Mesenchymal stem cell (in vitro differentiated cells and primary cell): Measurements from ENCODE around the gene ARHGAP42.

Source experiments
- DNase-seq: peaks from one replicate; pipeline ENCODE4 v3.0.0-alpha.2; 2013
- H2AFZ ChIP-seq: one replicate; pipeline ENCODE4 v1.6.1; 2013; ENCODE audit warnings: low read depth, mild to moderate bottlenecking, control low read depth, inconsistent platforms, low read length, moderate library complexity
- H2AK5ac ChIP-seq: 2 replicates; pipeline ENCODE4 v1.6.1; 2013; ENCODE audit warnings: low read length, moderate library complexity, mild to moderate bottlenecking, inconsistent platforms; ENCODE audit not compliant: severe bottlenecking
- H2BK120ac ChIP-seq: one replicate; pipeline ENCODE4 v1.6.1; 2013; ENCODE audit warnings: low read depth, mild to moderate bottlenecking, inconsistent platforms, low read length, moderate library complexity
- H2BK12ac ChIP-seq, 2 experiments: one replicate each; pipeline ENCODE4 v1.6.1; 2013; ENCODE audit warnings: inconsistent platforms in 2 of 2, low read length in 2 of 2, mild to moderate bottlenecking in 2 of 2, moderate library complexity in 2 of 2, control low read depth in 1 of 2
- H2BK15ac ChIP-seq: one replicate; pipeline ENCODE4 v1.6.1; 2013; ENCODE audit warnings: mild to moderate bottlenecking, low read depth, inconsistent platforms; ENCODE audit not compliant: poor library complexity, severe bottlenecking
- H2BK5ac ChIP-seq: 2 replicates; pipeline ENCODE4 v1.6.1; 2013; ENCODE audit warnings: low read depth, mild to moderate bottlenecking, low read length, control low read depth, inconsistent platforms; ENCODE audit not compliant: poor library complexity, severe bottlenecking
- H3K14ac ChIP-seq, 2 experiments: one replicate each; pipeline ENCODE4 v1.6.1; 2013; ENCODE audit warnings: inconsistent platforms in 2 of 2, low read length in 2 of 2, control low read depth in 1 of 2, mild to moderate bottlenecking in 1 of 2, moderate library complexity in 1 of 2
- H3K18ac ChIP-seq, 2 experiments: one replicate each; pipeline ENCODE4 v1.6.1; 2013; ENCODE audit warnings: inconsistent platforms in 2 of 2, low read length in 2 of 2, control low read depth in 1 of 2, low read depth in 1 of 2, mild to moderate bottlenecking in 1 of 2
- H3K23ac ChIP-seq, 2 experiments: one replicate each; pipeline ENCODE4 v1.6.1; 2013; ENCODE audit warnings: inconsistent platforms in 2 of 2, low read length in 2 of 2, mild to moderate bottlenecking in 2 of 2, moderate library complexity in 2 of 2, control low read depth in 1 of 2
- H3K27ac ChIP-seq: 2 replicates; pipeline ENCODE4 v1.5.1; 2013; ENCODE audit warnings: mild to moderate bottlenecking, moderate library complexity, low read length, control low read depth, inconsistent platforms; ENCODE audit not compliant: poor library complexity, severe bottlenecking
- H3K27me3 ChIP-seq, 2 experiments: 2 replicates each; pipeline versions ENCODE4 v1.6.1 to v1.7.0; 2013; ENCODE audit warnings: low read length in 2 of 2, mild to moderate bottlenecking in 2 of 2, moderate library complexity in 2 of 2, control low read depth in 1 of 2, inconsistent platforms in 1 of 2; ENCODE audit not compliant: control insufficient read depth in 1 of 2, insufficient read depth in 1 of 2
- H3K36me3 ChIP-seq, 2 experiments: 2 replicates each; pipeline versions ENCODE4 v1.6.1 to v1.7.0; 2013; ENCODE audit warnings: low read length in 2 of 2, control low read depth in 1 of 2, inconsistent platforms in 1 of 2, low read depth in 1 of 2, mild to moderate bottlenecking in 1 of 2; ENCODE audit not compliant: insufficient read depth in 2 of 2, control insufficient read depth in 1 of 2
- H3K4ac ChIP-seq, 2 experiments: one replicate each; pipeline ENCODE4 v1.6.1; 2013; ENCODE audit warnings: inconsistent platforms in 2 of 2, low read length in 2 of 2, mild to moderate bottlenecking in 2 of 2, moderate library complexity in 2 of 2, control low read depth in 1 of 2, low read depth in 1 of 2
- H3K4me1 ChIP-seq: 2 replicates; pipeline ENCODE4 v1.6.1; 2013; ENCODE audit warnings: low read depth, low read length, control low read depth; ENCODE audit not compliant: control insufficient read depth, insufficient read depth
- H3K4me2 ChIP-seq: 2 replicates; pipeline ENCODE4 v1.6.1; 2013; ENCODE audit warnings: low read length, mild to moderate bottlenecking, inconsistent platforms; ENCODE audit not compliant: poor library complexity, severe bottlenecking
- H3K4me3 ChIP-seq, 2 experiments: 2 replicates each; pipeline versions ENCODE4 v1.5.1 to v1.7.0; 2013; ENCODE audit warnings: low read length in 2 of 2, mild to moderate bottlenecking in 2 of 2, control low read depth in 1 of 2, low read depth in 1 of 2; ENCODE audit not compliant: insufficient read depth in 1 of 2
- H3K79me1 ChIP-seq: replicated peaks from 2 replicates; pipeline ENCODE4 v1.6.1; 2013; ENCODE audit warnings: mild to moderate bottlenecking, control low read depth, low read length, inconsistent platforms; ENCODE audit not compliant: poor library complexity, severe bottlenecking
- H3K9ac ChIP-seq: 2 replicates; pipeline ENCODE4 v1.7.0; 2013; ENCODE audit warnings: mild to moderate bottlenecking, low read length, moderate library complexity
- H3K9me3 ChIP-seq: 2 replicates; pipeline ENCODE4 v1.7.0; 2013; ENCODE audit warnings: mild to moderate bottlenecking, low read length; ENCODE audit not compliant: control insufficient read depth
- H4K8ac ChIP-seq: one replicate; pipeline ENCODE4 v1.6.1; 2013; ENCODE audit warnings: inconsistent platforms, mild to moderate bottlenecking, low read length, moderate library complexity
- H4K91ac ChIP-seq: one replicate; pipeline ENCODE4 v1.6.1; 2013; ENCODE audit warnings: mild to moderate bottlenecking, low read length, inconsistent platforms
- WGBS: methylation state at CpG from one replicate; pipeline ENCODE4 v1.1.7; 2013; ENCODE audit warnings: mixed read lengths; 5-methylcytosine and 5-hydroxymethylcytosine counted together

ARHGAP42 gene

DNA sequence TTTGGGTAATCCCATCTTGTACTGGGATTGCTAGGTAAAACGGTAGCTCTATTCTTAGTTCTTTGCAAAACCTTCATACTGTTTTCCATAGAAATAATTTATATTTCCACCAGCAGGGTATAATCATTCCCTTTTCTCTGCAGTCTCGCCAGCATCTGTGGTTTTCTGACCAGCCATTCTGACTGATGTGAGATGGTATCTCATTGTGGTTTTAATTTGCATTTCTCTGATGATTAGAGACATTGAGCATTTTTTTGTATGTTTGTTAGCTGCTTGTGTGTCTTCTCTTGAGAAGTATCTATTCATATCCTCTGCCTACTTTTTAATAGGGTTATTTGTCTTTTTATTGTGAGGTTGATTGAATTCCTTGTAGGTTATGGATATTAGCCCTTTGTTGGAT, 221.7 kb downstream of the ARHGAP42 start:
- no peak overlapping the region for H3K18ac ChIP-seq
- H3K79me1 ChIP-seq = peaks cover 14% of the 10 kb centered on the region
- H3K23ac ChIP-seq = no peak overlapping the region
- no peak overlapping the region for H3K4me2 ChIP-seq
- H4K91ac ChIP-seq = no peak overlapping the region
- no peak overlapping the region for H4K8ac ChIP-seq
- no peak overlapping the region for H2BK12ac ChIP-seq
- DNase-seq = peak; percentile 50
- no peak overlapping the region for H3K4me3 ChIP-seq
- H3K4ac ChIP-seq = no peak overlapping the region
- no peaks in the 10 kb centered on the region for H3K36me3 ChIP-seq
- no peaks in the 10 kb centered on the region for H3K27me3 ChIP-seq
- H3K14ac ChIP-seq = no peak overlapping the region
- no peak overlapping the region for H2BK15ac ChIP-seq
- no peak overlapping the region for H2BK5ac ChIP-seq
- no peaks in the 10 kb centered on the region for H3K4me1 ChIP-seq
- WGBS = 65% methylated on average over 2 of the region's 2 CpGs
- no peak overlapping the region for H2AFZ ChIP-seq
- no peak overlapping the region for H2AK5ac ChIP-seq
- H3K27ac ChIP-seq = no peak overlapping the region
- no peak overlapping the region for H3K9ac ChIP-seq
- H2BK120ac ChIP-seq = no peak overlapping the region
- no peaks in the 10 kb centered on the region for H3K9me3 ChIP-seq

DNA sequence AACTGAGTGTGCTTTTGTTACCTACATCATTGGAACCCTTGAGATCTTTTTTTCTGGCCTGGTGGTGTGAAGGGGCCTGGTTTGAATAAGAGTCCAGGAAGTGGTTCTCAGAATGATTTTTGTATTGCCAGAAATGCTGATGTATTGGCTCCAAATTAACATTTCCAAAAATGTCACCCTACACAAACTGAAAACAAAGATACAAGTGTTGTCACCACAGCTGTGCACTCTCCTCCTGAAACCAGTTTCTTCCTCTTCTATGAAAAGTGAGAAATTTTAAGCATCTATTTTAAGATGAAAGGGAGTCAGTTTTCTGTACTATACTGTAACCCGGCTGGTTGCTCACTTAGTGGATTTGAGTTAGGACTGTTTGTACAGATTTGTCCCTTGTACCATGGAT, 223.7 kb downstream of the ARHGAP42 start:
- no peak overlapping the region for H2BK12ac ChIP-seq
- H3K9ac ChIP-seq = no peak overlapping the region
- H3K4me2 ChIP-seq = no peak overlapping the region
- no peak overlapping the region for H3K18ac ChIP-seq
- H4K8ac ChIP-seq = no peak overlapping the region
- no peaks in the 10 kb centered on the region for H3K4me1 ChIP-seq
- WGBS = 92% methylated on average over 1 of the region's 1 CpG
- H3K4me3 ChIP-seq = no peak overlapping the region
- H4K91ac ChIP-seq = no peak overlapping the region
- H3K4ac ChIP-seq = no peak overlapping the region
- H3K27ac ChIP-seq = no peak overlapping the region
- DNase-seq = no peak
- no peak overlapping the region for H3K23ac ChIP-seq
- no peak overlapping the region for H2BK15ac ChIP-seq
- H2BK120ac ChIP-seq = no peak overlapping the region
- no peak overlapping the region for H3K14ac ChIP-seq
- no peak overlapping the region for H2AFZ ChIP-seq
- no peaks in the 10 kb centered on the region for H3K36me3 ChIP-seq
- H2AK5ac ChIP-seq = no peak overlapping the region
- peaks cover 17% of the 10 kb centered on the region for H3K79me1 ChIP-seq
- H3K9me3 ChIP-seq = no peaks in the 10 kb centered on the region
- no peaks in the 10 kb centered on the region for H3K27me3 ChIP-seq
- H2BK5ac ChIP-seq = no peak overlapping the region

DNA sequence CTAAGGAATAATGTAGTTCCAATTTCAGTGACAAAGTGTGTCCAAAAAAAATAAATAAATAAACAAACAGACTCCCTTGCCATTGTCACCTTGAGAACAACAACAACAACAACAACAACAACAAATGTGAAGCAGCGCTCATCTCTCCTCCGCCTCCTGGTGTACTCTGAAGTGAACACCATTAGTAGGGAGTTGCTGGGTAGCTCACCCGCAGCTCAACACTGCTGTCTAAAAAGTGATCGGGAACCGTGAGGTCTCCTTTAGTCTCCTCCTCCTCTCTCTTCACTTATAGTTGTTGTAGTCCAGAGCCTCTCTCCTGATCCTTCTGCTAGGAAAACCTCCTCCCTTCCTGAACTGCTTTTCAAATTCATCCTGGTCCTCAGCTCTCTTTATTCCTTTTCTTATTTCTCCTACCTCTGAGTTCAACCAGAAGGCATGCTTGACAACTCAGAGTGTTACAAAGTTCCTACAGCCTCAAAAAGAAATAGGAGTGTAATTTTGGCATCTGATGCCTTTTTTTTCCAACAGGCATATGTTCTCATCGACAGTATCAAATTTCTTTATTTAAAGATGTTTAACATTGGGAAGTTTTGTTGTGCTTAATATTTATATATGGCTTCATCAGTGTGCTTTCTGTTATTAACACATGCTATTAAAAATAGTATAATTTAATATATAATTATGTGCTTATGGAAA, 227.5 kb downstream of the ARHGAP42 start:
- Histone ChIP-seq H3K4ac (no peak overlapping the region), H2AK5ac (no peak overlapping the region), H3K18ac (no peak overlapping the region), H3K9ac (no peak overlapping the region), H4K8ac (no peak overlapping the region), H2BK15ac (no peak overlapping the region), H3K4me3 (no peak overlapping the region), H3K27me3 (no peaks in the 10 kb centered on the region), H3K9me3 (no peaks in the 10 kb centered on the region), H2AFZ (no peak overlapping the region), H3K23ac (no peak overlapping the region), H2BK5ac (no peak overlapping the region), H3K4me1 (peaks cover 2% of the 10 kb centered on the region), H2BK12ac (no peak overlapping the region), H3K4me2 (no peak overlapping the region), H3K14ac (no peak overlapping the region), H3K36me3 (no peaks in the 10 kb centered on the region), H3K79me1 (peaks cover 10% of the 10 kb centered on the region), H3K27ac (no peak overlapping the region), H2BK120ac (no peak overlapping the region), H4K91ac (no peak overlapping the region)
- DNase-seq = no peak
- 94% methylated on average over 6 of the region's 6 CpGs for WGBS

DNA sequence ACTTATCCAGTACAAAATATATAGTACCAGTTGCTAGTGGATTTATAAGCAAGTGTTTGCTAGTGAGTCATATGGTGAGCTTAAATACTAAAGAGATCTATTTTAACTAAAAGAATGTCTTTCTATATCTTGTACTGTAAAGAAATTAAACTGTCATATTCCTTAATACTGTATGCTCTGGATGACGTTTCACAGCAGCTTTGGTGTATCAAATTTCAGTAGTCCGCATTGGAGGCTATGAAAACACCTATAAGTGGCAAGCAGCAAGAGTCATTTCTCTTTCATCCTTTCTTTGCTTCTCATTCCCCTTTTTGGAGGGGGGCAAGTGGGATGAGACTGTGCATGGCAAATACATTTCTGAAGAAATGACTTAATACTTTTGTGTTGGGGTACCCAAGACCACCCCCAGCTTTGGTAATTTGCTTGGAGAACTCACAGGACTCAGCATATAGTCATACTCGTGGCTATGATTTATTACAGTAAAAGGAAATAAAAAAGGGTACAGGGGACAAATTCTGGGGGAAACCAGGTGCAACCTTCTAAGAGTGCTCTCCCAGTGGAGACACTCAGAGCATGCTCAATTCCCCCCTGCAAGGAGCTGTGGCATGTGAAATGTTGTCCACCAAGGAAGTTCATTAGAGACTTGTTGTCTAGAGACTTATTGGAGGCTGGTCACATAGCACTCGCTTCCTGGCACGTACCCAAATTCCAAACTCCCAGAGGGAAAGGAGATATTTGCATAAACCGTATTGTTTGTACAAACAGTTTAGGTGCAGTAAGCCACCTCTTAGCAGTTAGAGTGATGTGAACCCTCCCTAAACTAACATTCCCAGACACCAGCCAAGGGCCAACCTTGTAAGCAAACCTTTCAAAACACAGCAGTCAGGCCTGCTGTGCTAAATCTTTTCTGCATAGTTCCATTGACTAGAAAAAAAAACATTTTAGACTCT, 231.7 kb downstream of the ARHGAP42 start:
- Histone ChIP-seq H3K36me3 (no peaks in the 10 kb centered on the region), H2BK15ac (no peak overlapping the region), H2AK5ac (peak overlapping the region; percentile 8), H2BK12ac (no peak overlapping the region), H3K27me3 (no peaks in the 10 kb centered on the region), H3K9me3 (no peaks in the 10 kb centered on the region), H3K18ac (no peak overlapping the region), H3K9ac (no peak overlapping the region), H2BK5ac (no peak overlapping the region), H3K23ac (no peak overlapping the region), H4K91ac (no peak overlapping the region), H3K27ac (no peak overlapping the region), H2BK120ac (no peak overlapping the region), H3K4me3 (no peak overlapping the region), H3K14ac (no peak overlapping the region), H2AFZ (no peak overlapping the region), H4K8ac (no peak overlapping the region), H3K4ac (no peak overlapping the region), H3K4me1 (peaks cover 2% of the 10 kb centered on the region), H3K4me2 (no peak overlapping the region), H3K79me1 (peaks cover 6% of the 10 kb centered on the region)
- DNase-seq = peak; percentile 46
- 58% methylated on average over 6 of the region's 6 CpGs for WGBS
